ENCODE data around the gene ATP6V1B1. TPM values are rescaled to one million over a fixed set of nuclear protein-coding genes. Genes with fewer than 3 reads are reported as not detected.

The ATP6V1B1 gene
- total RNA-seq, 2 donors from 2014 or later, result not detected

GRCh38 chr2:70928366-70928765 is 7.3 kb upstream of the ATP6V1B1 start:
- Mint-ChIP-seq H3K9me3 (no peaks in the 10 kb centered on the region), H3K36me3 (ENCODE audit: low read depth) (no peaks in the 10 kb centered on the region), H3K4me3 (no peak overlapping the region), H3K4me1 (no peaks in the 10 kb centered on the region), H3K27me3 (no peaks in the 10 kb centered on the region), H3K27ac (no peak overlapping the region)
- no peak for ATAC-seq (replicated peaks)

- H3K4me3 Mint-ChIP-seq, result no peak overlapping the region
Measured at GRCh38 chr2:70930371-70931329, 5.0 kb upstream of the ATP6V1B1 start.

GRCh38 chr2:70931376-70932000 is 4.2 kb upstream of the ATP6V1B1 start:
- no peak for ATAC-seq (replicated peaks)
- H3K9me3 Mint-ChIP-seq, result no peaks in the 10 kb centered on the region
- no peak overlapping the region for H3K4me3 Mint-ChIP-seq
- no peak overlapping the region for H3K27ac Mint-ChIP-seq
- H3K4me1 Mint-ChIP-seq, result no peaks in the 10 kb centered on the region
- H3K27me3 Mint-ChIP-seq, result peaks cover 7% of the 10 kb centered on the region
- H3K36me3 Mint-ChIP-seq (ENCODE audit: low read depth), result no peaks in the 10 kb centered on the region

More at GRCh38 chr2:70930371-70931329, 5.0 kb upstream of the ATP6V1B1 start:
- Mint-ChIP-seq H3K36me3 (ENCODE audit: low read depth) (no peaks in the 10 kb centered on the region), H3K27me3 (peaks cover 7% of the 10 kb centered on the region), H3K27ac (no peak overlapping the region), H3K4me1 (no peaks in the 10 kb centered on the region), H3K9me3 (no peaks in the 10 kb centered on the region)
- ATAC-seq (replicated peaks), result no peak

- ATAC-seq (replicated peaks), result no peak
- Mint-ChIP-seq H3K9me3 (no peaks in the 10 kb centered on the region), H3K4me3 (no peak overlapping the region), H3K27ac (no peak overlapping the region), H3K4me1 (no peaks in the 10 kb centered on the region), H3K27me3 (peaks cover 7% of the 10 kb centered on the region), H3K36me3 (ENCODE audit: low read depth) (no peaks in the 10 kb centered on the region)
Measured at GRCh38 chr2:70932631-70933230, 3.0 kb upstream of the ATP6V1B1 start.

GRCh38 chr2:70934981-70935380 is 719 bp upstream of the ATP6V1B1 start:
- Mint-ChIP-seq H3K4me3 (no peak overlapping the region), H3K27ac (no peak overlapping the region), H3K9me3 (no peaks in the 10 kb centered on the region), H3K36me3 (ENCODE audit: low read depth) (no peaks in the 10 kb centered on the region), H3K4me1 (no peaks in the 10 kb centered on the region), H3K27me3 (peaks cover 10% of the 10 kb centered on the region)
- ATAC-seq (replicated peaks), result no peak

GRCh38 chr2:70936165-70936978 is 672 bp downstream of the ATP6V1B1 start:
- Mint-ChIP-seq H3K27me3 (peaks cover 11% of the 10 kb centered on the region), H3K9me3 (no peaks in the 10 kb centered on the region), H3K27ac (no peak overlapping the region), H3K4me3 (no peak overlapping the region), H3K4me1 (no peaks in the 10 kb centered on the region), H3K36me3 (ENCODE audit: low read depth) (no peaks in the 10 kb centered on the region)
- ATAC-seq (replicated peaks), result no peak

GRCh38 chr2:70936979-70937811 is 1.5 kb downstream of the ATP6V1B1 start:
- Mint-ChIP-seq H3K4me3 (no peak overlapping the region), H3K27ac (no peak overlapping the region), H3K27me3 (peaks cover 13% of the 10 kb centered on the region), H3K9me3 (no peaks in the 10 kb centered on the region), H3K4me1 (no peaks in the 10 kb centered on the region), H3K36me3 (ENCODE audit: low read depth) (no peaks in the 10 kb centered on the region)
- ATAC-seq (replicated peaks), result no peak

GRCh38 chr2:70937866-70938585 is 2.3 kb downstream of the ATP6V1B1 start:
- H3K27ac Mint-ChIP-seq, result no peak overlapping the region
- H3K36me3 Mint-ChIP-seq (ENCODE audit: low read depth), result no peaks in the 10 kb centered on the region
- H3K27me3 Mint-ChIP-seq, result peaks cover 13% of the 10 kb centered on the region
- ATAC-seq (replicated peaks), result no peak
- H3K4me1 Mint-ChIP-seq, result no peaks in the 10 kb centered on the region
- no peaks in the 10 kb centered on the region for H3K9me3 Mint-ChIP-seq
- no peak overlapping the region for H3K4me3 Mint-ChIP-seq

- H3K4me3 Mint-ChIP-seq, result no peak overlapping the region
- H3K9me3 Mint-ChIP-seq, result no peaks in the 10 kb centered on the region
- H3K27ac Mint-ChIP-seq, result no peak overlapping the region
- H3K36me3 Mint-ChIP-seq (ENCODE audit: low read depth), result no peaks in the 10 kb centered on the region
- H3K4me1 Mint-ChIP-seq, result no peaks in the 10 kb centered on the region
- peaks cover 13% of the 10 kb centered on the region for H3K27me3 Mint-ChIP-seq
- no peak for ATAC-seq (replicated peaks)
Measured at GRCh38 chr2:70938586-70938950, 2.9 kb downstream of the ATP6V1B1 start.

- Mint-ChIP-seq H3K9me3 (no peaks in the 10 kb centered on the region), H3K36me3 (ENCODE audit: low read depth) (no peaks in the 10 kb centered on the region), H3K4me3 (no peak overlapping the region), H3K27me3 (peaks cover 13% of the 10 kb centered on the region), H3K4me1 (no peaks in the 10 kb centered on the region), H3K27ac (no peak overlapping the region)
- ATAC-seq (replicated peaks), result no peak
Measured at GRCh38 chr2:70939001-70939838, 3.5 kb downstream of the ATP6V1B1 start.

- H3K4me3 Mint-ChIP-seq, result no peak overlapping the region
- H3K27me3 Mint-ChIP-seq, result peaks cover 12% of the 10 kb centered on the region
- H3K4me1 Mint-ChIP-seq, result no peaks in the 10 kb centered on the region
- no peak overlapping the region for H3K27ac Mint-ChIP-seq
- ATAC-seq (replicated peaks), result no peak
- no peaks in the 10 kb centered on the region for H3K9me3 Mint-ChIP-seq
- H3K36me3 Mint-ChIP-seq (ENCODE audit: low read depth), result no peaks in the 10 kb centered on the region
Measured at GRCh38 chr2:70939839-70940580, 4.3 kb downstream of the ATP6V1B1 start.

- Mint-ChIP-seq H3K9me3 (no peaks in the 10 kb centered on the region), H3K4me1 (no peaks in the 10 kb centered on the region), H3K36me3 (ENCODE audit: low read depth) (no peaks in the 10 kb centered on the region), H3K27me3 (peaks cover 13% of the 10 kb centered on the region), H3K27ac (no peak overlapping the region), H3K4me3 (no peak overlapping the region)
- ATAC-seq (replicated peaks), result no peak
Measured at GRCh38 chr2:70941186-70941585, 5.5 kb downstream of the ATP6V1B1 start.

Data from activated T-helper 17 cell treated with anti-CD3 and anti-CD28 coated beads, Interleukin-2, amount 50 U/mL, for 72 hours (primary cell).